ENCODE measurements around the gene ACADVL. TPM values are rescaled to one million over a fixed set of nuclear protein-coding genes. Genes with fewer than 3 reads are reported as not detected.

ACADVL gene
- total and polyA plus RNA-seq, 2 donors (not counting 1 experiment from before 2014, with no cell fraction given): 640 to 696 TPM

- Histone ChIP-seq H3K36me3 (replicated peaks in 1 of 2; ENCODE audit: control extremely low read depth in 1 of 2, control insufficient read depth in 1 of 2, extremely low read depth in 1 of 2, insufficient read depth in 2 of 2, low read length in 1 of 2) (peaks cover 8 to 31% of the 10 kb centered on the region in 2 experiments), H3K4me2 (replicated peaks; ENCODE audit: low read depth, low read length, poor library complexity, severe bottlenecking) (peak within 1 kb of the TSS; percentile 99), H3K27me3 (replicated peaks in 1 of 4; ENCODE audit: control extremely low read depth in 1 of 4, control insufficient read depth in 3 of 4, insufficient read depth in 4 of 4, low read length in 3 of 4) (no peaks in the 10 kb centered on the region), H2AFZ (ENCODE audit: insufficient read depth, low read depth, low read length, poor library complexity, severe bottlenecking) (peak within 1 kb of the TSS; percentile 86), H3K4me3 (ENCODE audit: control extremely low read depth in 1 of 5, extremely low read depth in 1 of 5, insufficient read depth in 1 of 5, low read depth in 2 of 5, low read length in 4 of 5) (peak within 1 kb of the TSS; percentile 69 to 90 (median 78)), H3K9ac (ENCODE audit: low read length) (peak within 1 kb of the TSS; percentile 94), H4K20me1 (ENCODE audit: control insufficient read depth, insufficient read depth, low read length, poor library complexity, severe bottlenecking) (peaks cover 14% of the 10 kb centered on the region), H3K4me1 (ENCODE audit: control insufficient read depth in 2 of 2, insufficient read depth in 2 of 2, low read length in 2 of 2) (peaks cover 30 to 33% of the 10 kb centered on the region in 2 donors), H3K9me3 (ENCODE audit: control extremely low read depth in 1 of 3, control insufficient read depth in 2 of 3, insufficient read depth in 1 of 3, low read length in 2 of 3) (no peaks in the 10 kb centered on the region), H3K79me2 (ENCODE audit: control insufficient read depth, insufficient read depth, low read length) (peaks cover 59% of the 10 kb centered on the region), H3K27ac (ENCODE audit: low read length in 2 of 2) (peak within 1 kb of the TSS; percentile 98 to 100)
- Mint-ChIP-seq H3K27me3 (no peaks in the 10 kb centered on the region), H3K27ac (peak within 1 kb of the TSS; percentile 100), H3K9me3 (ENCODE audit: insufficient read depth) (no peaks in the 10 kb centered on the region), H3K4me3 (peak within 1 kb of the TSS; percentile 98), H3K4me1 (peaks cover 44% of the 10 kb centered on the region)
- ChIA-PET POLR2A (interaction anchor here (0.5 to 3.6 kb wide), 9 partner anchors 9 to 945 kb away, joined by 3 to 26 read pairs (median 3); partner anchors contain the start of genes ACADVL, ACAP1, DLG4 and GABARAP), CTCF (interaction anchor here (0.8 to 1.6 kb wide), 4 partner anchors 10 to 44 kb away, joined by 3 to 6 read pairs (median 4); partner anchors contain the start of genes GABARAP and PHF23)
- no peak for TF ChIP-seq EZH2 (IDR thresholded peaks at IDR 0.05; ENCODE audit: borderline replicate concordance, insufficient read depth, low read depth, low read length, poor library complexity, severe bottlenecking)
- TF ChIP-seq CTCF (IDR thresholded peaks at IDR 0.05): no peak
- intact Hi-C loops (cut with micrococcal nuclease): loop anchor here (1.0 to 5.0 kb wide), 10 partner anchors 37 to 606 kb away; partner anchors contain the start of genes CYB5D1, EIF5A, NAA38 and NEURL4
- DNase-seq (no peak), ATAC-seq (ENCODE audit: low read depth) (peak; percentile 81)
- WGBS (ENCODE audit: insufficient coverage): 1% methylated on average over 35 of the region's 41 CpGs
Measured at GRCh38 chr17:7251661-7252175, 32.0 kb downstream of the ACADVL start, which contains the start of gene CTDNEP1. Gene CTDNEP1 (minus strand): TSS chr17:7251734. CDS start chr17:7251296, 438 bp downstream.

All from B cell (primary cell).